Naive thymus-derived CD8-positive, alpha-beta T cell (primary cell): Measurements from ENCODE around the gene CPT2. TPM values are rescaled to one million over a fixed set of nuclear protein-coding genes. Genes with fewer than 3 reads are reported as not detected.

Source experiments
- ATAC-seq, 2 donors: fragments of 150-1000 bp; cut with Tn5 transposase in 1 of 2; sonication (Bioruptor Pico), chemical (Tn5 transposase) in 1 of 2; 1 replicate in 1 of 2; 2 replicates in 1 of 2; pipeline ENCODE4 v1.10.0; 2021; ENCODE audit warnings: mild to moderate bottlenecking in 2 of 2, moderate library complexity in 2 of 2
- POLR2A ChIA-PET: fragments of 350-600 bp; sonication (Branson Sonifier 250); formaldehyde crosslinking; loops from one replicate; lab custom pipeline; 2021; ENCODE audit warnings: antibody characterized with exemption; lab: Charles Lee
- DNase-seq, 10 donors: peaks; one replicate each; pipeline versions ENCODE4 v3.0.0 to v3.0.0-alpha.2; 2020 to 2022
- H3K27ac Mint-ChIP-seq, 10 donors: one replicate each; pipeline ENCODE4 v1.8.0; 2020 to 2022; ENCODE audit warnings: mild to moderate bottlenecking in 10 of 10, mixed read lengths in 10 of 10, moderate library complexity in 4 of 10, inconsistent platforms in 1 of 10
- H3K27me3 Mint-ChIP-seq, 5 donors: one replicate each; pipeline ENCODE4 v1.8.0; 2021 to 2022; ENCODE audit warnings: mixed read lengths in 5 of 5
- H3K36me3 Mint-ChIP-seq, 3 donors: one replicate each; pipeline ENCODE4 v1.8.0; 2020 to 2022; ENCODE audit warnings: mixed read lengths in 3 of 3, mild to moderate bottlenecking in 2 of 3, inconsistent platforms in 1 of 3
- H3K4me1 Mint-ChIP-seq, 4 donors: one replicate each; pipeline ENCODE4 v1.8.0; 2021 to 2022; ENCODE audit warnings: mixed read lengths in 4 of 4
- H3K4me3 Mint-ChIP-seq, 10 donors: one replicate each; pipeline ENCODE4 v1.8.0; 2020 to 2022; ENCODE audit warnings: mild to moderate bottlenecking in 10 of 10, mixed read lengths in 10 of 10, moderate library complexity in 6 of 10, inconsistent platforms in 1 of 10
- H3K9me3 Mint-ChIP-seq, 9 donors: one replicate each; pipeline ENCODE4 v1.8.0; 2020 to 2022; ENCODE audit warnings: mixed read lengths in 9 of 9, mild to moderate bottlenecking in 3 of 9, inconsistent platforms in 1 of 9, moderate library complexity in 1 of 9
- polyA plus RNA-seq, 3 donors: library from polyadenylated mRNA; unstranded; fragments of 300-500 nt; fragmentation: Illumina TruSeq; gene quantifications; one replicate each; pipeline ENCODE4 v1.2.3, GENCODE V29; 2021
- total RNA-seq, 8 experiments: library from RNA in 2 of 8; stranded (reverse) in 2 of 8; gene quantifications; one replicate each; pipeline ENCODE4 v1.2.3 and lab custom pipeline; 2021 to 2026

Gene CPT2
- total and polyA plus RNA-seq, 5 experiments from 2014 or later: 15.2 to 24.2 (median 23.1) TPM

DNA sequence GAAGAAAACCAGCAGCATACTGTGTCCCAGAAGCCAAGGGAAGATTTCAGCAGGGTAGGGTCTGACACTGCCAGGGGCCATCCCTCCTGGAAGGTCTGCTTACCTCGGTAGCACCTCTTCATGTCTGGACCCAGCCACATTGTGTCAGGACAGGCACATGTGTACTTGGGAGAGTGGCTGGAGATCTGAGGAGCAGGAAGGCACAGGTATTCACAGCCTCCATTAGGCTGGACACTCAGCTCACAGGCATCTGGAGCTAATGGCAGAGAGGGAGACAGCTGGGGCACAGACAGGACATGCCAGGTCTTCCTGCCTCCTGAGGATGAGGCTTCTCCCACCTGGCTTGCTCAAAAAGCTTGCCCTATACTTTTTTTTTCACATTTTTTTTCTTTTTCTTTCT is 61.6 kb downstream of the CPT2 start:
- ATAC-seq (no peak), DNase-seq (no peak)
- peak overlapping the region in 1 of 10 donors; percentile 10 for H3K27ac Mint-ChIP-seq
- POLR2A ChIA-PET: no interaction called here
- no peaks in the 10 kb centered on the region for H3K9me3 Mint-ChIP-seq
- H3K27me3 Mint-ChIP-seq: no peaks in the 10 kb centered on the region
- H3K4me1 Mint-ChIP-seq: no peaks in the 10 kb centered on the region
- H3K36me3 Mint-ChIP-seq: peaks cover 0 to 21% (median 0%) of the 10 kb centered on the region in 3 donors
- H3K4me3 Mint-ChIP-seq: no peak overlapping the region

DNA sequence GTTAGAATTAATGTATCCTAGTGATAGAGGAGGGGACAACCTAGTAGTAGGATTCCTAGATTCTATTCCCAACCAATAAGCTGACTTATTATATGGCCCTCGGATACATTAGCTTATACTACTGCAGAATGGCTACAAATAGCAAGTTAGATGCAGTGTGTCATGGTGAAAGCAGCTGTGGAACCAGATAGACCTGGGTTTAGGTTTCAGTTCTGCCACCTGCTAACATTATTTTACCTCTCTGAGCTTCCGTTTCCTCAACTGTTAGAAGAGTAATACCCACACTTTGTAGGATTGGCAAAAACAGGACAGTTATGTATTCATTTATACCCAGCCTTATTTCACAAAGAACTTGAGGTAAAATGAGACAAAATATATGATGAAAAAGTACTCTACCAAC is 63.3 kb downstream of the CPT2 start:
- DNase-seq (no peak), ATAC-seq (no peak)
- Mint-ChIP-seq H3K27ac (no peak overlapping the region), H3K36me3 (peaks cover 0 to 28% (median 0%) of the 10 kb centered on the region in 3 donors), H3K27me3 (no peaks in the 10 kb centered on the region), H3K4me1 (no peaks in the 10 kb centered on the region), H3K9me3 (no peaks in the 10 kb centered on the region), H3K4me3 (no peak overlapping the region)
- POLR2A ChIA-PET: no interaction called here

DNA sequence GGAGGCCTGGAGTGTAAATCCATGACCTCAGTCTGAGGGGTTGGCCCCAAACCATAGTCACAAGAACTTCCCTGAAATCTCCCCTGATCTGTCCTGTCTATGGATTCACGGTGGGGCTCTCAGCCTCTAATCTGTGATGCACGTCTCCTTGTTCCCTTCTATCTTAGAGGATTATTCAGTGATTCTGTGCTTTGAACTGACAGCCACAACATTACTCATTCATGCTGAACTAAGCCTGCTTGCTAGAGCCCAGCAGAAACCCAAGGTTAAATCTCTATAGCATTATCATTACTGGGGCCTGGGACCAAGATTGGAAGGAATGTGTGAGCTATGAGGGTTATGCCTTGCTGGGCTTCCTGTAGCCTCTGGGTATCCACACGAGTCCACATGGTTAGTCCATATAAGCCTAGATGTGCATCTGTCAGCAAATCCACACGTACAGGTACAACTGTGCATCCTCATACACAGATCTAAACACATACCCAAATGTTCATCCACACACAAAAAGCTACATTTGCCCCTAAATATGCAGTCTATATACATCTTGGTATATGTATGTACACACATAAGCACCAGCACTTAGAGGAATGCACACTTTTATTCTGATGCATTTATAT is 64.1 kb downstream of the CPT2 start:
- ATAC-seq (no peak), DNase-seq (no peak)
- H3K27ac Mint-ChIP-seq: no peak overlapping the region
- no peaks in the 10 kb centered on the region for H3K4me1 Mint-ChIP-seq
- POLR2A ChIA-PET: no interaction called here
- H3K4me3 Mint-ChIP-seq: no peak overlapping the region
- H3K27me3 Mint-ChIP-seq: no peaks in the 10 kb centered on the region
- H3K9me3 Mint-ChIP-seq: no peaks in the 10 kb centered on the region
- H3K36me3 Mint-ChIP-seq: peaks cover 0 to 36% (median 0%) of the 10 kb centered on the region in 3 donors

DNA sequence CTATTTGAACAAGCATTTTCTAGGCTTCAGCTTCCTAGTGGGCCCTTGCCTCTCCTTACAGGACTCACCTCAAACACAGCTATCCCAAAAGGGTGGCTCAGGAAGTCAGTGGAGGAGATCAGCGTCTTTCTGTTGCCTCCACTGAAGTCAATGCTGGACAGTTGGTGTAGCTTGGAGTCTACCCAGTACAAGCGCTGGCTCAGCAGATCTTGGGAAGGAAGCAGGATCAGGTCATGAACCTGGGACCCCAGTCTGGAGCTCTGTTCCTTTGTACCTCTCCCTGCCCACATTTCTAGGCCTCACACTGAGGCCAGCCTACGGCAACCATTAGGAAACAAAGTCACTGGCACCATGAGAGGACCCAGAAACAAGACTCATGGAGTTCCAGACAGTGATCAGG is 65.4 kb downstream of the CPT2 start:
- peaks cover 0 to 42% (median 5%) of the 10 kb centered on the region in 3 donors for H3K36me3 Mint-ChIP-seq
- H3K4me1 Mint-ChIP-seq: no peaks in the 10 kb centered on the region
- H3K27ac Mint-ChIP-seq: no peak overlapping the region
- DNase-seq (peak in 1 of 10 donors; percentile 6), ATAC-seq (no peak)
- no peaks in the 10 kb centered on the region for H3K27me3 Mint-ChIP-seq
- H3K4me3 Mint-ChIP-seq: no peak overlapping the region
- H3K9me3 Mint-ChIP-seq: no peaks in the 10 kb centered on the region
- POLR2A ChIA-PET: no interaction called here

Other genes starting within 250 kb of the CPT2 start
- not detected for gene PODN, start 134.6 kb upstream of the CPT2 start, total RNA-seq
- gene PODN, start 134.6 kb upstream of the CPT2 start, polyA plus RNA-seq: under 1 TPM in 1 of 3 donors, not detected in 2; 0.35 TPM
- gene SLC1A7, start 54.2 kb upstream of the CPT2 start, total RNA-seq: not detected
- not detected for gene SLC1A7, start 54.2 kb upstream of the CPT2 start, polyA plus RNA-seq
- 10 to 100 TPM; 89.9 to 95.6 TPM for gene CZIB, start 23.8 kb downstream of the CPT2 start, total RNA-seq
- 10 to 100 TPM; 61.2 to 66.5 (median 62.6) TPM for gene CZIB, start 23.8 kb downstream of the CPT2 start, polyA plus RNA-seq
- 10 to 100 TPM; 54.1 to 61.1 TPM for gene MAGOH, start 41.7 kb downstream of the CPT2 start, total RNA-seq
- 100 to 1,000 TPM in 2 of 3 donors, 10 to 100 TPM in 1; 99.7 to 116 (median 114) TPM for gene MAGOH, start 41.7 kb downstream of the CPT2 start, polyA plus RNA-seq
- 10 to 100 TPM; 11.4 to 11.7 TPM for gene LRP8, start 131.2 kb downstream of the CPT2 start, total RNA-seq
- 1 to 10 TPM in 2 of 3 donors, under 1 TPM in 1; 0.75 to 1.4 (median 1.3) TPM for gene LRP8, start 131.2 kb downstream of the CPT2 start, polyA plus RNA-seq